K562 (cell line): ENCODE results near the gene GTF2A1. TPM values are rescaled to one million over a fixed set of nuclear protein-coding genes. Genes with fewer than 3 reads are reported as not detected.

Experiments
- ATAC-seq: fragments of 200-7000 bp; cut with Tn5 transposase; 3 replicates; pipeline ENCODE4 v1.9.1; 2020; ENCODE audit warnings: moderate library complexity
- BruUV-seq: library from RNA; stranded (reverse); fragments of 400-500 nt; replicated peaks from 2 replicates; lab custom pipeline; 2021; lab: Mats Ljungman, UMichigan
- CTCF ChIA-PET: fragments of 300-600 bp; formaldehyde crosslinking; extraction: SDS; loops from one replicate; lab custom pipeline; 2021; ENCODE audit warnings: low intra/inter-chr PET ratio; lab: Yijun Ruan, JAX
- POLR2A ChIA-PET: fragments of 300-600, 350-650 bp; sonication (Branson Sonifier 250); formaldehyde crosslinking; extraction: SDS; loops from one replicate; lab custom pipeline; 2021; ENCODE audit warnings: antibody characterized with exemption, inconsistent platforms; lab: Yijun Ruan, JAX
- DNase-seq, 4 experiments: peaks; one replicate each; pipeline versions ENCODE4 v3.0.0 to v3.0.0-alpha.2; 2011 to 2018; ENCODE audit warnings: low spot score in 3 of 4, mixed read lengths in 3 of 4; ENCODE audit errors: extremely low read depth in 1 of 4
- FAIRE-seq: peaks from 2 replicates; lab custom pipeline; 2011; peaks lifted over from hg19 to GRCh38; lab: Jason Lieb, UNC
- H2AFZ ChIP-seq: 2 replicates; pipeline ENCODE4 v1.6.0; 2011; ENCODE audit warnings: low read depth, low read length, control low read depth, inconsistent platforms
- H3K27ac ChIP-seq: fragments of 200-600 bp; 3 replicates; pipeline ENCODE4 v1.8.0; 2011; ENCODE audit warnings: low read depth, mild to moderate bottlenecking, control low read depth, inconsistent platforms, low read length, moderate library complexity, mixed read lengths; ENCODE audit errors: extremely low read depth
- H3K27me3 ChIP-seq, 2 experiments: fragments of 300-600 bp in 1 of 2; 2 replicates in 1 of 2; 3 replicates in 1 of 2; pipeline versions ENCODE4 v1.6.0 to v1.8.0; 2011; ENCODE audit warnings: inconsistent platforms in 2 of 2, low read length in 2 of 2, mild to moderate bottlenecking in 1 of 2, mixed read lengths in 1 of 2, moderate library complexity in 1 of 2; ENCODE audit not compliant: control insufficient read depth in 2 of 2, insufficient read depth in 2 of 2
- H3K36me3 ChIP-seq: fragments of 300-600 bp; 3 replicates; pipeline ENCODE4 v1.8.0; 2011; ENCODE audit warnings: mild to moderate bottlenecking, low read length, inconsistent platforms; ENCODE audit not compliant: control insufficient read depth, insufficient read depth
- H3K4me1 ChIP-seq, 2 experiments: fragments of 200-600 bp in 1 of 2; replicated peaks in 1 of 2; 2 replicates in 1 of 2; 3 replicates in 1 of 2; pipeline versions ENCODE4 v1.5.1 to v1.8.0; 2011; ENCODE audit warnings: inconsistent platforms in 2 of 2, low read length in 2 of 2, mild to moderate bottlenecking in 1 of 2, mixed read lengths in 1 of 2, moderate library complexity in 1 of 2; ENCODE audit not compliant: control insufficient read depth in 2 of 2, insufficient read depth in 2 of 2
- H3K4me2 ChIP-seq: 2 replicates; pipeline ENCODE4 v1.6.1; 2011; ENCODE audit warnings: low read length, control low read depth, inconsistent platforms, mixed read lengths; ENCODE audit not compliant: insufficient read depth
- H3K4me3 ChIP-seq: fragments of 200-600 bp; sonication (generic), shearing (Covaris generic); 2 replicates; pipeline ENCODE4 v1.5.1; 2016; ENCODE audit warnings: control low read depth, inconsistent platforms
- H3K79me2 ChIP-seq: fragments of 200-600 bp; 3 replicates; pipeline ENCODE4 v1.8.0; 2011; ENCODE audit warnings: low read length, inconsistent platforms; ENCODE audit not compliant: control insufficient read depth, insufficient read depth
- H3K9ac ChIP-seq, 2 experiments: 2 replicates each; pipeline versions ENCODE4 v1.6.0 to v1.6.1; 2011; ENCODE audit warnings: low read depth in 2 of 2, low read length in 2 of 2, control low read depth in 1 of 2, inconsistent platforms in 1 of 2, mild to moderate bottlenecking in 1 of 2, mixed read lengths in 1 of 2; ENCODE audit not compliant: insufficient read depth in 1 of 2
- H3K9me1 ChIP-seq: one replicate; pipeline ENCODE4 v1.6.0; 2011; ENCODE audit warnings: inconsistent platforms, mild to moderate bottlenecking, low read length, moderate library complexity; ENCODE audit not compliant: control insufficient read depth, insufficient read depth
- H3K9me3 ChIP-seq: replicated peaks from 2 replicates; pipeline ENCODE4 v1.5.1; 2011; ENCODE audit warnings: low read depth, low read length, inconsistent platforms; ENCODE audit not compliant: control insufficient read depth, insufficient read depth
- H4K20me1 ChIP-seq: replicated peaks from 2 replicates; pipeline ENCODE4 v1.6.1; 2011; ENCODE audit warnings: low read length, inconsistent platforms, mixed read lengths; ENCODE audit not compliant: control insufficient read depth, insufficient read depth
- ARID3A ChIP-seq: IDR thresholded peaks from 2 replicates; pipeline ENCODE4 v1.6.1; 2012; ENCODE audit warnings: low read depth, low read length, improper control_type of control experiment, borderline replicate concordance
- CAMTA2 ChIP-seq: fragments of 250-450 bp; sonication (Bioruptor Pico); conservative IDR thresholded peaks from 2 replicates; pipeline ENCODE4 v1.5.1; 2022
- CXXC5 ChIP-seq: fragments of 250-450 bp; sonication (Bioruptor Pico); IDR thresholded peaks from 2 replicates; pipeline ENCODE4 v1.8.0; 2022; ENCODE audit warnings: inconsistent platforms, mild to moderate bottlenecking, moderate library complexity
- E2F1 ChIP-seq: sonication (generic); formaldehyde crosslinking; IDR thresholded peaks from 2 replicates; pipeline ENCODE4 v1.8.1; 2023; ENCODE audit warnings: mild to moderate bottlenecking, missing genetic modification reagents, moderate library complexity
- FOXA3 ChIP-seq, 2 experiments: fragments of 450-650 bp in 1 of 2; sonication (generic) in 1 of 2; formaldehyde crosslinking; IDR thresholded peaks in 1 of 2; conservative IDR thresholded peaks in 1 of 2; 2 replicates each; pipeline versions ENCODE4 v1.4.0 to v1.8.0; 2020 to 2022; ENCODE audit warnings: mild to moderate bottlenecking in 2 of 2, missing genetic modification reagents in 1 of 2
- HMG20B ChIP-seq: fragments of 250-450 bp; sonication (Bioruptor Pico); IDR thresholded peaks from 2 replicates; pipeline ENCODE4 v1.5.0; 2021; ENCODE audit warnings: mild to moderate bottlenecking
- NCOR1 ChIP-seq: fragments of 450-650 bp; IDR thresholded peaks from 2 replicates; pipeline ENCODE4 v1.6.1; 2016; ENCODE audit warnings: mild to moderate bottlenecking, moderate library complexity
- PCBP2 ChIP-seq: fragments of 200-400 bp; formaldehyde crosslinking; IDR thresholded peaks from 2 replicates; pipeline ENCODE4 v1.6.1; 2018; ENCODE audit warnings: low read length, low read depth, mild to moderate bottlenecking, moderate library complexity; ENCODE audit not compliant: poor library complexity, severe bottlenecking
- PHF21A ChIP-seq: fragments of 450-650 bp; IDR thresholded peaks from 2 replicates; pipeline ENCODE4 v1.6.1; 2017; ENCODE audit warnings: low read depth, borderline replicate concordance
- POLR2A ChIP-seq: fragments of 450-650 bp; conservative IDR thresholded peaks from 2 replicates; pipeline ENCODE4 v1.6.1; 2016
- PRMT5 ChIP-seq: sonication (generic); formaldehyde crosslinking; IDR thresholded peaks from 2 replicates; pipeline ENCODE4 v1.5.0; 2020; ENCODE audit warnings: missing genetic modification reagents
- SIN3A ChIP-seq, 2 experiments: fragments of 150-350 bp in 1 of 2; IDR thresholded peaks; 2 replicates each; pipeline ENCODE4 v1.6.1; 2011 to 2016; ENCODE audit warnings: borderline replicate concordance in 2 of 2, low read depth in 2 of 2, low read length in 2 of 2, mild to moderate bottlenecking in 2 of 2, moderate library complexity in 2 of 2; ENCODE audit not compliant: control insufficient read depth in 1 of 2
- SLC30A9 ChIP-seq: fragments of 250-450 bp; sonication (Bioruptor Pico); IDR thresholded peaks from 2 replicates; pipeline ENCODE4 v1.8.0; 2022; ENCODE audit warnings: mild to moderate bottlenecking, moderate library complexity
- SREBF1 ChIP-seq: fragments of 150-350 bp; IDR thresholded peaks from 2 replicates; pipeline ENCODE4 v1.6.1; 2014; ENCODE audit warnings: antibody characterized with exemption, low read depth, low read length, borderline replicate concordance
- TCF7L2 ChIP-seq: fragments of 150-350 bp; IDR thresholded peaks from 2 replicates; pipeline ENCODE4 v1.6.1; 2016; ENCODE audit warnings: low read depth, mild to moderate bottlenecking, low read length, moderate library complexity
- ZBTB5 ChIP-seq: fragments of 450-650 bp; IDR thresholded peaks from 2 replicates; pipeline ENCODE4 v1.6.1; 2017; ENCODE audit warnings: antibody characterized with exemption
- ZNF316 ChIP-seq: fragments of 450-650 bp; IDR thresholded peaks from 2 replicates; pipeline ENCODE4 v1.6.1; 2016
- ZNF764 ChIP-seq: fragments of 250-450 bp; sonication (Bioruptor Pico); IDR thresholded peaks from 2 replicates; pipeline ENCODE4 v1.4.0; 2020; ENCODE audit warnings: low read depth, mild to moderate bottlenecking, moderate library complexity
- WGBS: fragments of 100-300 bp; shearing (Covaris generic); methylation state at CpG from one replicate; pipeline ENCODE4 v1.1.6; 2016; ENCODE audit warnings: low coverage, mixed read lengths; ENCODE audit not compliant: insufficient coverage; ENCODE audit errors: missing lambda C conversion rate; 5-methylcytosine and 5-hydroxymethylcytosine counted together
- in situ Hi-C: fragments of 300-500 bp; cut with MboI; formaldehyde crosslinking; loops from 4 replicates; pipeline ENCODE4 v1.15.0; 2018; ENCODE audit warnings: inconsistent platforms, mixed read lengths
- intact Hi-C: fragments of 100-400 bp; cut with micrococcal nuclease; formaldehyde crosslinking; loops from 2 replicates; pipeline ENCODE4 v1.14.2; 2022
- polyA plus RNA-seq, 8 experiments: library from polyadenylated mRNA; depleted of rRNA in 4 of 8; stranded (reverse) in 5 of 8; unstranded in 3 of 8; fragments of >200 nt; fragmentation: Nextera tagmentation in 2 of 8; fragmentation: Illumina TruSeq in 1 of 8; extraction: Ambion mirVana in 2 of 8; extraction: Trizol in 1 of 8; gene quantifications; 2 replicates each; pipeline versions ENCODE4 v1.2.1 to v1.2.3, GENCODE V29; 2011 to 2014; ENCODE audit warnings: inconsistent platforms in 1 of 8, missing spikeins in 1 of 8
- total RNA-seq, 7 experiments: library from RNA; depleted of rRNA in 6 of 7; stranded (reverse); fragments of >200 nt in 6 of 7; fragmentation: Illumina TruSeq in 2 of 7; extraction: Trizol in 2 of 7; gene quantifications; 2 replicates each; pipeline versions ENCODE4 v1.2.1 to v1.2.3, GENCODE V29; 2011 to 2021; ENCODE audit warnings: low replicate concordance in 1 of 7

GTF2A1 gene
- total and polyA plus RNA-seq, 9 of the 15 experiments (the other 6 are each of a cell fraction or from before 2014, with no cell fraction given) = 3.4 to 22.8 (median 14.7) TPM

- TF ChIP-seq SREBF1 (no peak), CAMTA2 (no peak), PCBP2 (no peak), ARID3A (no peak), ZNF316 (no peak)
Measured at GRCh38 chr14:81193924-81194633, 26.7 kb downstream of the GTF2A1 start (continued).

GRCh38 chr14:81192594-81192993 is 28.2 kb downstream of the GTF2A1 start:
- H3K4me1 ChIP-seq = no peaks in the 10 kb centered on the region
- ChIA-PET CTCF (no interaction called here), POLR2A (no interaction called here)
- no peak for ATAC-seq
- peaks cover 81% of the 10 kb centered on the region for H3K36me3 ChIP-seq
- H3K4me3 ChIP-seq = no peak overlapping the region
- H3K9me1 ChIP-seq = no peaks in the 10 kb centered on the region
- no peak for TF ChIP-seq PHF21A
- no peak for TF ChIP-seq SIN3A (IDR thresholded peaks at IDR 0.05; ENCODE audit: borderline replicate concordance in 2 of 2, control insufficient read depth in 1 of 2, low read depth in 2 of 2, low read length in 2 of 2)
- TF ChIP-seq PRMT5 (CRISPR knock-in tag) = no peak
- TF ChIP-seq ZBTB5 = no peak
- TF ChIP-seq POLR2A = no peak
- no peak for TF ChIP-seq FOXA3 (CRISPR knock-in tag; conservative IDR thresholded peaks at IDR 0.05 in 1 of 2, IDR thresholded peaks at IDR 0.05 in 1 of 2)
- TF ChIP-seq E2F1 (CRISPR knock-in tag) = no peak
- no peak for TF ChIP-seq TCF7L2
- TF ChIP-seq NCOR1 = no peak
- no peak for TF ChIP-seq SLC30A9 (CRISPR knock-in tag)
- TF ChIP-seq CXXC5 (CRISPR knock-in tag) = no peak
- no peak for TF ChIP-seq ZNF764
- no peak for TF ChIP-seq HMG20B (CRISPR knock-in tag)
- in situ Hi-C loops = no loop called here
- H3K27ac ChIP-seq = no peak overlapping the region
- no TSS peak for BruUV-seq
- H3K9ac ChIP-seq = no peak overlapping the region
- no peak for FAIRE-seq
- no peak overlapping the region for H3K4me2 ChIP-seq
- H4K20me1 ChIP-seq = no peaks in the 10 kb centered on the region
- peaks cover 23% of the 10 kb centered on the region; the same call in 2 of the 3 replicates for H3K79me2 ChIP-seq
- DNase-seq = no peak
- 94% methylated on average over 2 of the region's 2 CpGs for WGBS
- intact Hi-C loops = no loop called here
- H3K9me3 ChIP-seq = no peaks in the 10 kb centered on the region
- H2AFZ ChIP-seq = no peak overlapping the region
- H3K27me3 ChIP-seq = no peaks in the 10 kb centered on the region
